Measurements from ENCODE around the gene EDN3.

The EDN3 gene

DNA sequence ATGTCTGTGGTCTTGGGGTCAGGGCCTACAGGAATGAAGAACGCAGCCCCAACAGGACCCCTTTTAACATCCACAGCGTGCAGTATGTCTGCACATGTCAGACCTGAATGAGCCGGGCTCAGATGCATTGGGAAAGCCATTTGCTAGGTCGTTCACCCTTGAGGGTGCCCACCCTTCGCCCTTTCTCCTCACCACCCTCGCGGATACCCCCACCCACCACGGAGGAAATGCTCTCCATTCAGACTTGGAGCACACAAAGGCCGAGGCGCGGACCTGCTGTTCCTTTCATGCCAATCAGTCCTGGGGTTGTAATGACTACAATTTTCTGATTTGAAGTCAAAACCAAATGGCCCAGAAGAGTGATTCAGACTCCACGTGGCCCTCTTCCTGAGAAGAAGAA lies 62.7 kb downstream of the EDN3 start:
- H3K4me3 ChIP-seq (ENCODE audit: low read depth, low read length) = no peak overlapping the region
- TF ChIP-seq, protein P1, sequence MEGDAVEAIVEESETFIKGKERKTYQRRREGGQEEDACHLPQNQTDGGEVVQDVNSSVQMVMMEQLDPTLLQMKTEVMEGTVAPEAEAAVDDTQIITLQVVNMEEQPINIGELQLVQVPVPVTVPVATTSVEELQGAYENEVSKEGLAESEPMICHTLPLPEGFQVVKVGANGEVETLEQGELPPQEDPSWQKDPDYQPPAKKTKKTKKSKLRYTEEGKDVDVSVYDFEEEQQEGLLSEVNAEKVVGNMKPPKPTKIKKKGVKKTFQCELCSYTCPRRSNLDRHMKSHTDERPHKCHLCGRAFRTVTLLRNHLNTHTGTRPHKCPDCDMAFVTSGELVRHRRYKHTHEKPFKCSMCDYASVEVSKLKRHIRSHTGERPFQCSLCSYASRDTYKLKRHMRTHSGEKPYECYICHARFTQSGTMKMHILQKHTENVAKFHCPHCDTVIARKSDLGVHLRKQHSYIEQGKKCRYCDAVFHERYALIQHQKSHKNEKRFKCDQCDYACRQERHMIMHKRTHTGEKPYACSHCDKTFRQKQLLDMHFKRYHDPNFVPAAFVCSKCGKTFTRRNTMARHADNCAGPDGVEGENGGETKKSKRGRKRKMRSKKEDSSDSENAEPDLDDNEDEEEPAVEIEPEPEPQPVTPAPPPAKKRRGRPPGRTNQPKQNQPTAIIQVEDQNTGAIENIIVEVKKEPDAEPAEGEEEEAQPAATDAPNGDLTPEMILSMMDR (IDR thresholded peaks at IDR 0.05; ENCODE audit: borderline replicate concordance, insufficient read depth, low read depth, low read length) = no peak

GRCh38 chr20:59364611-59365010 lies 64.2 kb downstream of the EDN3 start:
- no peak overlapping the region for H3K4me3 ChIP-seq (ENCODE audit: low read depth, low read length)
- TF ChIP-seq, protein P1 (IDR thresholded peaks at IDR 0.05; ENCODE audit: borderline replicate concordance, insufficient read depth, low read depth, low read length) = no peak

GRCh38 chr20:59365611-59366285 lies 65.3 kb downstream of the EDN3 start:
- TF ChIP-seq, protein P1 (IDR thresholded peaks at IDR 0.05; ENCODE audit: borderline replicate concordance, insufficient read depth, low read depth, low read length) = no peak

GRCh38 chr20:59371431-59371830 lies 71.0 kb downstream of the EDN3 start:
- TF ChIP-seq, protein P1 (IDR thresholded peaks at IDR 0.05; ENCODE audit: borderline replicate concordance, insufficient read depth, low read depth, low read length) = no peak
- H3K4me3 ChIP-seq (ENCODE audit: low read depth, low read length) = no peak overlapping the region

More at GRCh38 chr20:59365611-59366285, 65.3 kb downstream of the EDN3 start:
- H3K4me3 ChIP-seq (ENCODE audit: low read depth, low read length) = no peak overlapping the region

GRCh38 chr20:59374261-59374660 lies 73.8 kb downstream of the EDN3 start:
- H3K4me3 ChIP-seq (ENCODE audit: low read depth, low read length) = no peak overlapping the region
- TF ChIP-seq, protein P1 (IDR thresholded peaks at IDR 0.05; ENCODE audit: borderline replicate concordance, insufficient read depth, low read depth, low read length) = no peak

- no peak overlapping the region for H3K4me3 ChIP-seq (ENCODE audit: low read depth, low read length)
Measured at GRCh38 chr20:59375541-59375940, 75.1 kb downstream of the EDN3 start.

More at GRCh38 chr20:59375541-59375940, 75.1 kb downstream of the EDN3 start:
- TF ChIP-seq, protein P1 (IDR thresholded peaks at IDR 0.05; ENCODE audit: borderline replicate concordance, insufficient read depth, low read depth, low read length) = no peak

Measured in GM12875 (cell line).